ENCODE measurements around the gene GATA5. TPM values are rescaled to one million over a fixed set of nuclear protein-coding genes. Genes with fewer than 3 reads are reported as not detected.

The GATA5 gene
- total RNA-seq, 1 donor from 2014 or later = not detected

DNA sequence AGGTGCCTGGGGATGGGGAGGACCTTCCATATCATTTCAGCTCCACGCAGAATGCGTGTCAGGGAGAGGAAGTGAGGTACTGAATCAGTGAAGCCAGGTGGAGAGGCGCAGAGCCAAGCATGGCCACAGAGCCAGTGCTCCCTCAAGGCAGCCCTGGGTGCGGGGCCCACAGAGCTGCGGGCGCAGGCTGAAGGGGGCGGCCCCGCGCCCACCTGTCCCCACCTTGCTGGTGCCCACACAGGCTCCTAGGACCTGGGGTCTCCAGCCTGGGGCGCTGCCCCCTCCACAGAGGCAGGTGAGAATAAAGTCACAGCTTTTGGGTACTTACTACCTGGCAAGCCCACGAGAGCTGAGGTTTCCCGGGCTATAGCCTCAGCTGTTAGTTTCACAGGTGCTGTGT is 40.0 kb upstream of the GATA5 start:
- DNase-seq (ENCODE audit: extremely low spot score, unreplicated experiment) = no peak
- no peak overlapping the region for H3K27ac Mint-ChIP-seq (ENCODE audit: unreplicated experiment)
- no peaks in the 10 kb centered on the region for H3K4me1 Mint-ChIP-seq (ENCODE audit: unreplicated experiment)
- H3K36me3 Mint-ChIP-seq (ENCODE audit: unreplicated experiment) = no peaks in the 10 kb centered on the region
- TF ChIP-seq, protein P1, sequence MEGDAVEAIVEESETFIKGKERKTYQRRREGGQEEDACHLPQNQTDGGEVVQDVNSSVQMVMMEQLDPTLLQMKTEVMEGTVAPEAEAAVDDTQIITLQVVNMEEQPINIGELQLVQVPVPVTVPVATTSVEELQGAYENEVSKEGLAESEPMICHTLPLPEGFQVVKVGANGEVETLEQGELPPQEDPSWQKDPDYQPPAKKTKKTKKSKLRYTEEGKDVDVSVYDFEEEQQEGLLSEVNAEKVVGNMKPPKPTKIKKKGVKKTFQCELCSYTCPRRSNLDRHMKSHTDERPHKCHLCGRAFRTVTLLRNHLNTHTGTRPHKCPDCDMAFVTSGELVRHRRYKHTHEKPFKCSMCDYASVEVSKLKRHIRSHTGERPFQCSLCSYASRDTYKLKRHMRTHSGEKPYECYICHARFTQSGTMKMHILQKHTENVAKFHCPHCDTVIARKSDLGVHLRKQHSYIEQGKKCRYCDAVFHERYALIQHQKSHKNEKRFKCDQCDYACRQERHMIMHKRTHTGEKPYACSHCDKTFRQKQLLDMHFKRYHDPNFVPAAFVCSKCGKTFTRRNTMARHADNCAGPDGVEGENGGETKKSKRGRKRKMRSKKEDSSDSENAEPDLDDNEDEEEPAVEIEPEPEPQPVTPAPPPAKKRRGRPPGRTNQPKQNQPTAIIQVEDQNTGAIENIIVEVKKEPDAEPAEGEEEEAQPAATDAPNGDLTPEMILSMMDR (IDR thresholded peaks at IDR 0.05) = no peak
- no peaks in the 10 kb centered on the region for H3K9me3 Mint-ChIP-seq (ENCODE audit: unreplicated experiment)
- H3K4me3 Mint-ChIP-seq (ENCODE audit: unreplicated experiment) = no peak overlapping the region
- H3K27me3 Mint-ChIP-seq (ENCODE audit: unreplicated experiment) = peaks cover 3% of the 10 kb centered on the region

DNA sequence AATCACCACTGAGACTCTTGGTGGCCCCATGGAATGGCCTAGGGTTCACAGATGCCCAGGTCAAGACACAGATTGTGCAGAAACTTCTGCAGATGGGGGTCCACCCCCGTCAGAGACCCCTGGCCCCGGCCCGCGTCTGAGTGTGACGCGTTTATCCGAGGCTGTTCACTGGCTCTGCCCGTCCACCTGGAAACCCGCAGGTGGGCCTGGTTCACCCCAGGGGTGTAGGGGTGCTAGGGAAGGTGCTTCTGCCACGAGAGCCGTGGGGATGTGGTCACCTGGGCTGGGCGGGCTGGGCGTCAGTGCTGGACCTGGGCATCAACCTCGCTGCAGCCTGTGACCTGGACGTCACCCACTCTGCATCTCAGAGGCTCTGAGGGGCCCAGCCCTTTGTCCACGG is 39.5 kb upstream of the GATA5 start:
- TF ChIP-seq, protein P1 (IDR thresholded peaks at IDR 0.05) = no peak
- Mint-ChIP-seq H3K9me3 (ENCODE audit: unreplicated experiment) (no peaks in the 10 kb centered on the region), H3K27me3 (ENCODE audit: unreplicated experiment) (peaks cover 3% of the 10 kb centered on the region), H3K4me3 (ENCODE audit: unreplicated experiment) (no peak overlapping the region), H3K27ac (ENCODE audit: unreplicated experiment) (no peak overlapping the region), H3K4me1 (ENCODE audit: unreplicated experiment) (no peaks in the 10 kb centered on the region), H3K36me3 (ENCODE audit: unreplicated experiment) (no peaks in the 10 kb centered on the region)
- no peak for DNase-seq (ENCODE audit: extremely low spot score, unreplicated experiment)

DNA sequence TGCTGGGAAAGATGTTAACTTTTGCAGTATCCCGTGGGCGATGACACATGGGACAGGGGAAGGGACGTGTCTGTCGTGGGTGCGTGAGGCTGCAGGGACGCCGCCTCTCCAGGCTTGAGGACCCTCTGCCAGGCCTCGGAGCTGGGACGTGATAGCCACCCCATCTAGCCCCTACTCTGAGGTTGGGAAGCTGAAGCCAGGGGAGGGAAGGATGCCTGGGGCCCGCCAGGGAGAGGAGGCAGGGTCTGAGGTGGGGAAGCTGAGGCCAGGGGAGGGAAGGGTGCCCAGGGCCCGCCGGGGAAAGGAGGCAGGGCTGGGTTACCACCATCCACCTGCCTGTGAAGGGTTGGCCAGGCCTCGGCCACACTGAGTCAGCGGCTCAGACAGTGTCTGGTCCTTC is 38.2 kb upstream of the GATA5 start:
- H3K4me3 Mint-ChIP-seq (ENCODE audit: unreplicated experiment) = no peak overlapping the region
- H3K4me1 Mint-ChIP-seq (ENCODE audit: unreplicated experiment) = no peaks in the 10 kb centered on the region
- H3K27me3 Mint-ChIP-seq (ENCODE audit: unreplicated experiment) = peaks cover 3% of the 10 kb centered on the region
- no peak for DNase-seq (ENCODE audit: extremely low spot score, unreplicated experiment)
- TF ChIP-seq, protein P1 (IDR thresholded peaks at IDR 0.05) = no peak
- H3K27ac Mint-ChIP-seq (ENCODE audit: unreplicated experiment) = no peak overlapping the region
- H3K36me3 Mint-ChIP-seq (ENCODE audit: unreplicated experiment) = no peaks in the 10 kb centered on the region
- H3K9me3 Mint-ChIP-seq (ENCODE audit: unreplicated experiment) = no peaks in the 10 kb centered on the region

DNA sequence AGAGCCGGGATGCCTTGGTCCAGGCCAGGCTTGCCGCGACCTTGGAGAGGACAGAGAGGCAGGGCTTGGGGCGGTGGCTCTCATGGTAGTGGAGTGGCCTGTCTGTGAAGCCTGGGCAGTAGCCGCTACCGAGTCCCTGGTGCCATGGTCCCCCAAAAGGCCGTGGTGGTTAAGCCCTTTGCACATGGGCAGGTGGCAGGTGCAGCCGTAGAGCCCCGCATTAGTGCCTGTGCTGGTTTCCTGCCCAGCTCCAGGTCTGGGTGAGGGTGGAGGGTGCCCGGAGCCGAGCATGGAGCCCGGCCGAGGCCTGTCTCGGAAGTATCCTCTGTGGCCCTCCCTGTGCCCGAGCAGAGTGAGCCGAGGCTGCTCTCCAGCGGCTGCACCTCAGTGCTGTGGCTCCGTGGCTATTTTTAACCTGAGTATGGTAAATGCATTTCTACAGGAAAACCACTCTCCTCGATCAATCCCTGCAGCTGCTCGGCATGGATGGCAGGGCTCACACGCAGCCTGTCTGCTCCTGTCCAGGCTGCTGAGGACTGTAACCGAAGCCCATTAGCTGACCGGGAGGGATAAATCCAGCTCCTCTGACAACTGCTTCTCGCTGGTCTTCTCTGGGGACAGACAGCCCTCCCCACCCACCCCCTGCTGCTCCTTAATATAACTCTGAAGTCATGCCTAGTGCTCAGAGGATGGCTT is 36.3 kb upstream of the GATA5 start:
- Mint-ChIP-seq H3K4me3 (ENCODE audit: unreplicated experiment) (no peak overlapping the region), H3K9me3 (ENCODE audit: unreplicated experiment) (no peaks in the 10 kb centered on the region), H3K27ac (ENCODE audit: unreplicated experiment) (no peak overlapping the region), H3K27me3 (ENCODE audit: unreplicated experiment) (peaks cover 3% of the 10 kb centered on the region), H3K4me1 (ENCODE audit: unreplicated experiment) (no peaks in the 10 kb centered on the region), H3K36me3 (ENCODE audit: unreplicated experiment) (no peaks in the 10 kb centered on the region)
- DNase-seq (ENCODE audit: extremely low spot score, unreplicated experiment) = no peak
- TF ChIP-seq, protein P1 (IDR thresholded peaks at IDR 0.05) = no peak

DNA sequence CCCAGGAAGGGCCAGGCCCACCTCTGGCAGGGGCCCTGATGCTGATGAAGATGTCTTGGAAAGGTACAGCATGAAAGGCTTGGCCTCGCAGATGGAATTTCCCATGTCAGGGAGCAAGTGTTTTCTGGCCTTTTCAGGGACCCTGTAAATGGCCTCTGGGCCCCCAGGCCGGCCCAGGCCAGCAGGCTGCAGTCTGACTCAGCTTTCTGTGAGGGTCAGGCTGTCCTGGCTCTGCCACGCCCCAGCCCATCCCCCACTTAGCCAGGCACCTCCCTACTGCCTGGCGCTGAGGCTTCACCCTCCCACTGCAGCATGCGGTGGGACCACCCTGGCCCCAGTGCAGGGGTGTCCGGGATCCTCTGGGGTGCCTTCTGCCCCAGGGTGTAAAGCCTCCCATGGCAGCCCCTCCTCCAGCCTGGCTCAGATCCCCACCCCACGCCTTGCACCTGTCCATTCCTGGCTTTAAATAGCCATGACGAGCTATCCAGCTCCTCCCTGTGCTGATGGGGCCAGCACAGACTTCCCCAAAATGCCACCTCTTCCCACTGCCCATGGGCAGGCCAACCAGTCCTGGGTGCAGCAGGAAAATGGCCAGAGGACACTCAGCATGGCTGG is 35.6 kb upstream of the GATA5 start:
- Mint-ChIP-seq H3K4me1 (ENCODE audit: unreplicated experiment) (no peaks in the 10 kb centered on the region), H3K27ac (ENCODE audit: unreplicated experiment) (no peak overlapping the region), H3K27me3 (ENCODE audit: unreplicated experiment) (peaks cover 3% of the 10 kb centered on the region), H3K4me3 (ENCODE audit: unreplicated experiment) (no peak overlapping the region), H3K36me3 (ENCODE audit: unreplicated experiment) (no peaks in the 10 kb centered on the region), H3K9me3 (ENCODE audit: unreplicated experiment) (no peaks in the 10 kb centered on the region)
- DNase-seq (ENCODE audit: extremely low spot score, unreplicated experiment) = no peak
- TF ChIP-seq, protein P1 (IDR thresholded peaks at IDR 0.05) = no peak

Measured in osteocyte (in vitro differentiated cells).